Liver (tissue), 9 donors: ENCODE data around the gene IL1RAPL1. TPM values are rescaled to one million over a fixed set of nuclear protein-coding genes. Genes with fewer than 3 reads are reported as not detected.

ENCODE experiments used
- DNase-seq: peaks from one replicate; pipeline ENCODE4 v3.0.0-alpha.2; 2017; ENCODE audit warnings: low spot score
- H3K27ac ChIP-seq, 2 donors: one replicate each; pipeline ENCODE4 v1.7.0; 2013; ENCODE audit warnings: inconsistent platforms in 2 of 2, low read length in 2 of 2, control low read depth in 1 of 2, low read depth in 1 of 2, mild to moderate bottlenecking in 1 of 2
- H3K27me3 ChIP-seq, 4 donors: one replicate each; pipeline versions ENCODE4 v1.6.1 to v1.7.0; 2013; ENCODE audit warnings: low read length in 3 of 4, inconsistent platforms in 1 of 4, mild to moderate bottlenecking in 1 of 4, moderate library complexity in 1 of 4; ENCODE audit not compliant: control insufficient read depth in 4 of 4, insufficient read depth in 4 of 4
- H3K36me3 ChIP-seq, 4 donors: one replicate each; pipeline versions ENCODE4 v1.6.1 to v1.7.0; 2013; ENCODE audit warnings: low read length in 3 of 4, mild to moderate bottlenecking in 3 of 4, low read depth in 1 of 4, moderate library complexity in 1 of 4; ENCODE audit not compliant: control insufficient read depth in 4 of 4, insufficient read depth in 3 of 4
- H3K4me1 ChIP-seq, 4 donors: one replicate each; pipeline versions ENCODE4 v1.6.1 to v1.7.0; 2013; ENCODE audit warnings: low read length in 3 of 4, mild to moderate bottlenecking in 3 of 4, moderate library complexity in 1 of 4; ENCODE audit not compliant: control insufficient read depth in 4 of 4, insufficient read depth in 4 of 4
- H3K4me3 ChIP-seq, 3 donors: one replicate each; pipeline versions ENCODE4 v1.6.1 to v1.7.0; 2013; ENCODE audit warnings: low read length in 3 of 3, control low read depth in 1 of 3, low read depth in 1 of 3, mild to moderate bottlenecking in 1 of 3
- H3K9ac ChIP-seq, 2 donors: one replicate each; pipeline ENCODE4 v1.7.0; 2013; ENCODE audit warnings: low read length in 2 of 2, mild to moderate bottlenecking in 2 of 2, moderate library complexity in 2 of 2, control low read depth in 1 of 2, low read depth in 1 of 2
- H3K9me3 ChIP-seq, 4 donors: one replicate each; pipeline versions ENCODE4 v1.6.1 to v1.7.0; 2013; ENCODE audit warnings: low read length in 3 of 4; ENCODE audit not compliant: control insufficient read depth in 4 of 4
- FOXA1 ChIP-seq: IDR thresholded peaks from 2 replicates; pipeline ENCODE4 v1.6.1; 2016; ENCODE audit warnings: antibody characterized with exemption
- FOXA2 ChIP-seq: IDR thresholded peaks from 2 replicates; pipeline ENCODE4 v1.6.1; 2016; ENCODE audit warnings: antibody characterized with exemption
- GABPA ChIP-seq, 2 donors: IDR thresholded peaks in 1 of 2; conservative IDR thresholded peaks in 1 of 2; 2 replicates each; pipeline ENCODE4 v1.6.1; 2016; ENCODE audit warnings: antibody characterized with exemption in 2 of 2, mild to moderate bottlenecking in 1 of 2, moderate library complexity in 1 of 2
- HNF4A ChIP-seq, 2 donors: conservative IDR thresholded peaks; 2 replicates each; pipeline ENCODE4 v1.6.1; 2016; ENCODE audit warnings: antibody characterized with exemption in 2 of 2, mild to moderate bottlenecking in 2 of 2
- RAD21 ChIP-seq, 2 donors: IDR thresholded peaks; 2 replicates each; pipeline ENCODE4 v1.6.1; 2016; ENCODE audit warnings: antibody characterized with exemption in 2 of 2, mild to moderate bottlenecking in 2 of 2
- REST ChIP-seq: IDR thresholded peaks from 2 replicates; pipeline ENCODE4 v1.6.1; 2016; ENCODE audit warnings: antibody characterized with exemption, mild to moderate bottlenecking
- SP1 ChIP-seq: IDR thresholded peaks from 2 replicates; pipeline ENCODE4 v1.6.1; 2018; ENCODE audit warnings: antibody characterized with exemption, mild to moderate bottlenecking
- YY1 ChIP-seq: IDR thresholded peaks from 2 replicates; pipeline ENCODE4 v1.6.1; 2016; ENCODE audit warnings: antibody characterized with exemption, mild to moderate bottlenecking
- WGBS: extraction: QIAGEN DNeasy Blood & Tissue Kit; methylation state at CpG from one replicate; pipeline ENCODE4 v1.1.7; 2013; 5-methylcytosine and 5-hydroxymethylcytosine counted together
- polyA plus RNA-seq, 2 donors: library from polyadenylated mRNA; stranded (reverse) in 1 of 2; unstranded in 1 of 2; fragments of 200-250 nt in 1 of 2; fragments of >200 nt in 1 of 2; fragmentation: Nextera tagmentation in 1 of 2; extraction: Ambion mirVana in 1 of 2; gene quantifications; one replicate each; pipeline versions ENCODE4 v1.2.1 to v1.2.3, GENCODE V29; 2013 to 2015
- total RNA-seq, 2 donors: library from RNA; depleted of rRNA; stranded (reverse); fragments of >200 nt; gene quantifications; one replicate each; pipeline ENCODE4 v1.2.3, GENCODE V29; 2014
- TF ChIP-seq, protein P1 (sequence below): IDR thresholded peaks from 2 replicates; pipeline ENCODE4 v1.6.1; 2016; ENCODE audit warnings: antibody characterized with exemption
- TF ChIP-seq, protein P2 (sequence below): fragments of 150-350 bp; IDR thresholded peaks from 2 replicates; pipeline ENCODE4 v1.5.1; 2017; ENCODE audit warnings: improper control_type of control experiment, low read depth, low read length; ENCODE audit not compliant: missing input control
- donor health status: healthy.
- donor health status: healthy.
- donor health status: healthy.
- donor health status: healthy.
- donor health status: healthy.

IL1RAPL1 gene
- total and polyA plus RNA-seq, 4 donors: 0.08 to 0.33 TPM; not detected in 2

GRCh38 chrX:29470030-29470429 lies 882.8 kb downstream of the IL1RAPL1 start:
- H3K27ac ChIP-seq: no peak overlapping the region
- DNase-seq: no peak
- no peaks in the 10 kb centered on the region for H3K36me3 ChIP-seq
- no peaks in the 10 kb centered on the region for H3K4me1 ChIP-seq
- H3K9ac ChIP-seq: no peak overlapping the region
- no peaks in the 10 kb centered on the region for H3K27me3 ChIP-seq
- WGBS: 92% methylated on average over 1 of the region's 1 CpG
- no peaks in the 10 kb centered on the region for H3K9me3 ChIP-seq
- H3K4me3 ChIP-seq: no peak overlapping the region
- TF ChIP-seq FOXA1 (no peak), YY1 (no peak), HNF4A (conservative IDR thresholded peaks at IDR 0.05) (no peak)
- TF ChIP-seq, protein P1, sequence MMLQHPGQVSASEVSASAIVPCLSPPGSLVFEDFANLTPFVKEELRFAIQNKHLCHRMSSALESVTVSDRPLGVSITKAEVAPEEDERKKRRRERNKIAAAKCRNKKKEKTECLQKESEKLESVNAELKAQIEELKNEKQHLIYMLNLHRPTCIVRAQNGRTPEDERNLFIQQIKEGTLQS: no peak

GRCh38 chrX:29471829-29472228 lies 884.6 kb downstream of the IL1RAPL1 start:
- no peak overlapping the region for H3K4me3 ChIP-seq
- no peak overlapping the region for H3K27ac ChIP-seq
- TF ChIP-seq RAD21 (IDR thresholded peaks at IDR 0.05) (no peak), FOXA2 (no peak)
- TF ChIP-seq, protein P2, sequence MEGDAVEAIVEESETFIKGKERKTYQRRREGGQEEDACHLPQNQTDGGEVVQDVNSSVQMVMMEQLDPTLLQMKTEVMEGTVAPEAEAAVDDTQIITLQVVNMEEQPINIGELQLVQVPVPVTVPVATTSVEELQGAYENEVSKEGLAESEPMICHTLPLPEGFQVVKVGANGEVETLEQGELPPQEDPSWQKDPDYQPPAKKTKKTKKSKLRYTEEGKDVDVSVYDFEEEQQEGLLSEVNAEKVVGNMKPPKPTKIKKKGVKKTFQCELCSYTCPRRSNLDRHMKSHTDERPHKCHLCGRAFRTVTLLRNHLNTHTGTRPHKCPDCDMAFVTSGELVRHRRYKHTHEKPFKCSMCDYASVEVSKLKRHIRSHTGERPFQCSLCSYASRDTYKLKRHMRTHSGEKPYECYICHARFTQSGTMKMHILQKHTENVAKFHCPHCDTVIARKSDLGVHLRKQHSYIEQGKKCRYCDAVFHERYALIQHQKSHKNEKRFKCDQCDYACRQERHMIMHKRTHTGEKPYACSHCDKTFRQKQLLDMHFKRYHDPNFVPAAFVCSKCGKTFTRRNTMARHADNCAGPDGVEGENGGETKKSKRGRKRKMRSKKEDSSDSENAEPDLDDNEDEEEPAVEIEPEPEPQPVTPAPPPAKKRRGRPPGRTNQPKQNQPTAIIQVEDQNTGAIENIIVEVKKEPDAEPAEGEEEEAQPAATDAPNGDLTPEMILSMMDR: no peak
- H3K4me1 ChIP-seq: no peaks in the 10 kb centered on the region
- DNase-seq: no peak
- no peaks in the 10 kb centered on the region for H3K27me3 ChIP-seq
- H3K9ac ChIP-seq: no peak overlapping the region
- H3K9me3 ChIP-seq: no peaks in the 10 kb centered on the region
- no peaks in the 10 kb centered on the region for H3K36me3 ChIP-seq

- no peaks in the 10 kb centered on the region for H3K27me3 ChIP-seq
- H3K9me3 ChIP-seq: no peaks in the 10 kb centered on the region
These were observed 890.6 kb downstream of the IL1RAPL1 start for GRCh38 chrX:29477878-29478277.

More at GRCh38 chrX:29477878-29478277, 890.6 kb downstream of the IL1RAPL1 start:
- TF ChIP-seq GABPA (IDR thresholded peaks at IDR 0.05 in 1 of 2, conservative IDR thresholded peaks at IDR 0.05 in 1 of 2) (no peak), FOXA2 (no peak), RAD21 (IDR thresholded peaks at IDR 0.05) (no peak), FOXA1 (no peak), SP1 (no peak), HNF4A (conservative IDR thresholded peaks at IDR 0.05) (no peak), REST (no peak)
- TF ChIP-seq, protein P2: no peak
- TF ChIP-seq, protein P1: no peak
- WGBS: 62% methylated on average over 1 of the region's 1 CpG
- H3K36me3 ChIP-seq: no peaks in the 10 kb centered on the region
- no peak overlapping the region for H3K9ac ChIP-seq
- H3K4me3 ChIP-seq: no peak overlapping the region
- peaks cover 0 to 4% (median 0%) of the 10 kb centered on the region in 4 donors for H3K4me1 ChIP-seq
- no peak for DNase-seq
- H3K27ac ChIP-seq: no peak overlapping the region
